NT2/D1 (cell line): Measurements from ENCODE around the gene ULK1.

Experiments
- YY1 ChIP-seq: IDR thresholded peaks from 2 replicates; pipeline ENCODE4 v1.6.1; 2011; ENCODE audit not compliant: insufficient read length, insufficient read depth
- ZNF274 ChIP-seq: IDR thresholded peaks from 2 replicates; pipeline ENCODE4 v1.6.1; 2011; ENCODE audit warnings: mild to moderate bottlenecking, low read depth, low read length

DNA sequence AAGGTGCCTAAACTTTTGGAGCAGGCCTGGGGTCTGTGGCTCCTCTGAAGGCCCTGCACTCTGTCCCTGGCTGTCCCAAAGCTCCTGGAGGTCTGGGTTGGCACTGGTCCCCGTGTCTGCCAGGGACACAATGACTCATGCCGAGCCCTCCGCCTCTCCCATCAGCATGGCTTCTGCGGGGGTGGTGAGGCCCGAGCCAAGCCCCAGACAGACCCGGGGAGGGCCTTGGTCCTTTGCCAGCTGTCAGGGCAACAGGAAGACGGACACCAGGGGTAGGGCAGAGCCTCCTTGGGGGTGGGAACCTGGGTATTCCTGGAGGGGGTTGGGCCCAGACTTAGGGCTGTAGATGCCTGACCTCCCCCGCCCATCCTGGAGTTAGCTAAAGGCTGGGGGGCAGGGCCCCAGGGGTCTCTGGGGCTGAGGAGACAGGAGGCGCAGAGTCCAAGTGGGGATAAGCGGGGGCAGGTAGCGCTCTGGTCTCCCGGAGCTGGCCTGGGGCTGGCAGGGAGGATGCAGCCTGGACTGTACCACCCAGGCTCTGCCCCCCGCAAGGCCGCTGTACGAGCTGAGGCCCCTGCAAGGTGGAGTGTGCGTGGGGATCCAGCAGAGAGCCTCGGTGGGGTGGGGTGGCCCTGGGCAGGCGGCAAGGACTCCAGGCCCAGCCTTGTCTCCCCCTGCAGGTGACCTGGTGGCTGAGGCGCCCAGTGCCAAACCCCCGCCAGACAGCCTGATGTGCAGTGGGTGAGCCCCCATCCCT is 18.3 kb downstream of the ULK1 start:
- TF ChIP-seq YY1 (no peak), ZNF274 (no peak)
